Stimulated activated CD4-positive, alpha-beta T cell treated with anti-CD3 and anti-CD28 coated beads, Interleukin-12 subunit alpha, Interleukin-12 subunit beta, amount 100 ng/mL, for 48 hours (primary cell): ENCODE measurements around the gene STXBP4.

ENCODE experiments used
- DNase-seq, 3 donors: peaks; one replicate each; pipeline ENCODE4 v3.0.0-alpha.2; 2020; ENCODE audit warnings: low read depth in 2 of 3, low spot score in 1 of 3

The STXBP4 gene

DNA sequence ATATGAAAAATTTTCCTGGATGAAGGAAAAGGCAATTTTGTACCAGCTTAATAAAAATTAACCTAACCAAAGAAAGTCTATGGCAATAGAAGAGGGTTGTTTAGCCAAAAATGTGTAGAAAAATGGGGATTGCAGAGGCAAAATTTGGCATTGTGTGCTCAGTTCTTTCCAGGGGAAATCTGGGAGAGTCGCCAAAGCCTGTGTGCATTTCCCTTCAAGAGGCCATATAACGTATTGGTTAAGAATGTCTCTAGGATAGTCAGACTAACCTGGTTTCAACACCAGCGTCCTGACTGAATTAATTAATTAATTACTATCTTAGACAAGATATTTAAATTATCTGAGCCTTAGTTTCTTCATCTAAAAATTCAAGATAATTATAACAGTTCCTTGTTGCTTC is 251.4 kb downstream of the STXBP4 start:
- DNase-seq: no peak
